CD14-positive monocyte (primary cell): ENCODE results near the gene DEGS1. TPM values are rescaled to one million over a fixed set of nuclear protein-coding genes. Genes with fewer than 3 reads are reported as not detected.
A peak's percentile ranks its signal among the peaks of the same experiment; 100 is the strongest.
"Not testable (repeated sequence)": the region's sequence is repeated elsewhere in the genome, so short reads cannot be mapped to it uniquely, and the experiment has no call there.

ENCODE experiments used
- DNase-seq, 3 donors: peaks; one replicate each; pipeline ENCODE4 v3.0.0-alpha.2; 2011 to 2022
- H2AFZ ChIP-seq: 2 replicates; pipeline ENCODE4 v1.6.0; 2012; ENCODE audit warnings: mild to moderate bottlenecking, low read depth, low read length, inconsistent platforms; ENCODE audit not compliant: insufficient read depth, poor library complexity, severe bottlenecking
- H3K27ac ChIP-seq, 2 donors: 1 replicate in 1 of 2; 2 replicates in 1 of 2; pipeline ENCODE4 v1.5.1; 2012 to 2013; ENCODE audit warnings: low read length in 2 of 2, control low read depth in 1 of 2, inconsistent platforms in 1 of 2, low read depth in 1 of 2, mild to moderate bottlenecking in 1 of 2
- H3K27me3 ChIP-seq, 2 donors: one replicate each; pipeline versions ENCODE4 v1.6.0 to v1.6.1; 2011 to 2013; ENCODE audit warnings: low read length in 2 of 2; ENCODE audit not compliant: control insufficient read depth in 2 of 2, insufficient read depth in 2 of 2
- H3K36me3 ChIP-seq, 2 donors: replicated peaks in 1 of 2; 1 replicate in 1 of 2; 2 replicates in 1 of 2; pipeline versions ENCODE4 v1.5.1 to v1.6.1; 2012 to 2013; ENCODE audit warnings: low read length in 2 of 2, control low read depth in 1 of 2, inconsistent platforms in 1 of 2, mild to moderate bottlenecking in 1 of 2; ENCODE audit not compliant: insufficient read depth in 2 of 2, control insufficient read depth in 1 of 2
- H3K4me1 ChIP-seq, 2 donors: 1 replicate in 1 of 2; 2 replicates in 1 of 2; pipeline versions ENCODE4 v1.5.1 to v1.6.1; 2012 to 2013; ENCODE audit warnings: low read length in 2 of 2, control low read depth in 1 of 2, inconsistent platforms in 1 of 2, mild to moderate bottlenecking in 1 of 2, moderate library complexity in 1 of 2; ENCODE audit not compliant: insufficient read depth in 2 of 2, control insufficient read depth in 1 of 2
- H3K4me2 ChIP-seq: replicated peaks from 2 replicates; pipeline ENCODE3; 2012; ENCODE audit warnings: low read length, moderate library complexity, mild to moderate bottlenecking; ENCODE audit not compliant: poor library complexity, severe bottlenecking; ENCODE audit errors: extremely low read depth
- H3K4me3 ChIP-seq, 3 experiments: fragments of 200-600 bp in 1 of 3; sonication (generic) in 1 of 3; replicated peaks in 1 of 3; 1 replicate in 2 of 3; 2 replicates in 1 of 3; pipeline ENCODE4 v1.5.1; 2011 to 2013; ENCODE audit warnings: low read length in 3 of 3, mild to moderate bottlenecking in 3 of 3, control low read depth in 2 of 3, low read depth in 2 of 3, inconsistent platforms in 1 of 3, moderate library complexity in 1 of 3
- H3K79me2 ChIP-seq: 2 replicates; pipeline ENCODE4 v1.6.0; 2012; ENCODE audit warnings: mild to moderate bottlenecking, control low read depth, inconsistent platforms, low read length, moderate library complexity; ENCODE audit not compliant: insufficient read depth
- H3K9ac ChIP-seq: 2 replicates; pipeline ENCODE4 v1.6.0; 2017; ENCODE audit warnings: low read length, mild to moderate bottlenecking; ENCODE audit not compliant: insufficient read depth, poor library complexity, severe bottlenecking
- H3K9me3 ChIP-seq, 2 donors: replicated peaks in 1 of 2; 1 replicate in 1 of 2; 2 replicates in 1 of 2; pipeline versions ENCODE4 v1.5.1 to v1.6.1; 2012 to 2013; ENCODE audit warnings: low read length in 2 of 2, control low read depth in 1 of 2; ENCODE audit not compliant: control insufficient read depth in 1 of 2, insufficient read depth in 1 of 2
- H4K20me1 ChIP-seq: 2 replicates; pipeline ENCODE4 v1.6.0; 2012; ENCODE audit warnings: mild to moderate bottlenecking, low read length, control low read depth, moderate library complexity; ENCODE audit not compliant: insufficient read depth
- H3K27ac Mint-ChIP-seq, 7 donors: one replicate each; pipeline ENCODE4 v1.8.0; 2020; ENCODE audit warnings: mild to moderate bottlenecking in 7 of 7, mixed read lengths in 7 of 7, moderate library complexity in 6 of 7, inconsistent platforms in 2 of 7
- H3K27me3 Mint-ChIP-seq, 3 donors: one replicate each; pipeline ENCODE4 v1.8.0; 2021 to 2022; ENCODE audit warnings: low read depth in 3 of 3, mild to moderate bottlenecking in 3 of 3, mixed read lengths in 3 of 3, moderate library complexity in 3 of 3, inconsistent platforms in 1 of 3
- H3K36me3 Mint-ChIP-seq, 2 donors: one replicate each; pipeline ENCODE4 v1.8.0; 2020; ENCODE audit warnings: mixed read lengths in 2 of 2, inconsistent platforms in 1 of 2, mild to moderate bottlenecking in 1 of 2
- H3K4me1 Mint-ChIP-seq: one replicate; pipeline ENCODE4 v1.8.0; 2020; ENCODE audit warnings: mild to moderate bottlenecking, mixed read lengths
- H3K4me3 Mint-ChIP-seq, 2 donors: one replicate each; pipeline ENCODE4 v1.8.0; 2020; ENCODE audit warnings: mild to moderate bottlenecking in 2 of 2, mixed read lengths in 2 of 2, moderate library complexity in 1 of 2
- H3K9me3 Mint-ChIP-seq, 7 donors: one replicate each; pipeline ENCODE4 v1.8.0; 2020 to 2022; ENCODE audit warnings: mixed read lengths in 7 of 7, mild to moderate bottlenecking in 6 of 7, moderate library complexity in 6 of 7, inconsistent platforms in 2 of 7
- CTCF ChIP-seq: fragments of 200-600 bp; IDR thresholded peaks from one replicate; pipeline ENCODE4 v1.8.0; 2022; ENCODE audit warnings: antibody characterized with exemption, mild to moderate bottlenecking
- WGBS: methylation state at CpG from one replicate; pipeline ENCODE4 v1.1.5; 2013; ENCODE audit warnings: missing lambda C conversion rate; ENCODE audit not compliant: insufficient coverage; 5-methylcytosine and 5-hydroxymethylcytosine counted together
- intact Hi-C, 2 donors: fragments of 100-400 bp; cut with micrococcal nuclease; formaldehyde crosslinking; loops; one replicate each; pipeline versions ENCODE4 v1.15.0 to v1.15.1; 2023
- polyA plus RNA-seq, 3 donors: library from polyadenylated mRNA; depleted of rRNA in 1 of 3; unstranded in 2 of 3; stranded (reverse) in 1 of 3; fragments of 300-500 nt in 2 of 3; fragments of >200 nt in 1 of 3; fragmentation: Illumina TruSeq in 2 of 3; gene quantifications; 1 replicate in 2 of 3; 2 replicates in 1 of 3; pipeline ENCODE4 v1.2.3, GENCODE V29; 2012 to 2021

DEGS1 gene
- polyA plus RNA-seq, 3 donors = 35.0 to 137 (median 118) TPM

GRCh38 chr1:224205438-224205840 lies 22.4 kb downstream of the DEGS1 start:
- Histone ChIP-seq H3K79me2 (no peaks in the 10 kb centered on the region), H3K27me3 (no peaks in the 10 kb centered on the region), H4K20me1 (no peaks in the 10 kb centered on the region), H2AFZ (peak overlapping the region; percentile 30), H3K4me1 (peaks cover 57 to 66% of the 10 kb centered on the region in 2 donors), H3K27ac (peak overlapping the region; percentile 74 to 93), H3K9me3 (no peaks in the 10 kb centered on the region), H3K36me3 (no peaks in the 10 kb centered on the region), H3K9ac (peak overlapping the region; percentile 41), H3K4me3 (peak overlapping the region in 1 of 3 experiments; percentile 66), H3K4me2 (peak overlapping the region; percentile 27)
- TF ChIP-seq CTCF = no peak
- Mint-ChIP-seq H3K4me1 (peaks cover 62% of the 10 kb centered on the region), H3K9me3 (no peaks in the 10 kb centered on the region), H3K27ac (peak overlapping the region; percentile 87 to 97 (median 95)), H3K4me3 (peak overlapping the region in 1 of 2 donors; percentile 71), H3K27me3 (no peaks in the 10 kb centered on the region), H3K36me3 (no peaks in the 10 kb centered on the region)
- 0% methylated on average over 2 of the region's 4 CpGs for WGBS
- peak; percentile 88 to 99 (median 92) for DNase-seq
- intact Hi-C loops = loop anchor here in 1 of 2 donors (5.0 kb wide), 1 partner anchor 33 kb away; no protein-coding TSS in a partner anchor

- Histone ChIP-seq H3K4me1 (peaks cover 58 to 68% of the 10 kb centered on the region in 2 donors), H2AFZ (peak overlapping the region; percentile 30), H3K27ac (peak overlapping the region; percentile 74 to 93), H3K4me2 (peak overlapping the region; percentile 27), H3K9ac (peak overlapping the region; percentile 41)
- not testable (repeated sequence) for H3K79me2 ChIP-seq, H3K9me3 ChIP-seq, H3K36me3 ChIP-seq, H3K9me3 Mint-ChIP-seq, H3K27me3 Mint-ChIP-seq, H3K4me3 ChIP-seq, H4K20me1 ChIP-seq, H3K36me3 Mint-ChIP-seq, H3K4me3 Mint-ChIP-seq, H3K27me3 ChIP-seq
- peaks cover 63% of the 10 kb centered on the region for H3K4me1 Mint-ChIP-seq
- DNase-seq = peak in 1 of 3 donors; percentile 24
- WGBS = 90% methylated on average over 3 of the region's 10 CpGs
- intact Hi-C loops = loop anchor here in 1 of 2 donors (5.0 kb wide), 1 partner anchor 34 kb away; no protein-coding TSS in a partner anchor
- peak overlapping the region; percentile 87 to 97 (median 95) for H3K27ac Mint-ChIP-seq
Measured at GRCh38 chr1:224205931-224206538, 23.0 kb downstream of the DEGS1 start.
